GM18868 (cell line): Measurements from ENCODE around the gene CHCHD5.

Experiments used
- ATAC-seq: cut with Tn5 transposase; IDR thresholded peaks from one replicate; pipeline ENCODE4 v1.9.1; 2021; ENCODE audit warnings: mild to moderate bottlenecking, moderate library complexity; ENCODE audit not compliant: unreplicated experiment

CHCHD5 gene

DNA sequence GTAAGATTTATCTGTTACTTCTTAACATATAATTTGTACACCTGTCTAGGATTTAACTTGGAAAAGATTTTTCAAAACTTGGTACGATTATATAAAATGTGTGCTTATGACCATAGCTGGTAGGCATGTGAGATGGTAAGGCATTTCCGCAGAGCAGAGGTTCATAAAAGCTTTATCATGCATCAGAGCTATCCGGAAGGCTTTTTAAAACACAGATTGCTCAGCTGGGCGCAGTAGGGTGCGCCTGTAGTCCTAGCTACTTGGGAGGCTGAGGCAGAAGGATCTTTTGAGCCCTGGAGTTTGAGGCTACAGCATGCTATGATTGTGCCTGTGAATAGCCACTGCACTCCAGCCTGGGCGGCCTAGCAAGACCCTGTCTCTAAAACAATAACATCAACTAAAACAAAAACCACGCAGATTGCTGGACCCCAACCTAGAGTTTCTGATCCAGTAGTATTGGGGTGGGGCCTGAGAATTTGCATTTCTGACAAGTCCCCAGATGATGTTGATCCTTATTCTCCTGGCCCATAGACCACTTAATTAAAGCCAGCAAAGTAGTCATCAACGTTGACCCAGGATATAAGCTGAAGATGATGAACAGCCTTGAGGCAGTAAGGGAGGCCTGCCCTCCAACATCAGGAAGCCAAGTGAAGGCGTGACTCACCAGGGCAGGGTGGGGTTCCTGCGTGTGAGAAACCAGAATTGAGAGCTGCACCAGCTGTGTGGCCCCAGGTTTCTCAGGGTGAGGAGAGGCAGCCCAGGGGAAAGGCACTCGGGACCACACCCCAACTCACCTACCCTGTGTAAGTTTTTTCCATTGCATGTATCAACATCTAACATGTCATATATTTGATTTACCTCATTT is 39.7 kb downstream of the CHCHD5 start:
- peak; percentile 85 for ATAC-seq

DNA sequence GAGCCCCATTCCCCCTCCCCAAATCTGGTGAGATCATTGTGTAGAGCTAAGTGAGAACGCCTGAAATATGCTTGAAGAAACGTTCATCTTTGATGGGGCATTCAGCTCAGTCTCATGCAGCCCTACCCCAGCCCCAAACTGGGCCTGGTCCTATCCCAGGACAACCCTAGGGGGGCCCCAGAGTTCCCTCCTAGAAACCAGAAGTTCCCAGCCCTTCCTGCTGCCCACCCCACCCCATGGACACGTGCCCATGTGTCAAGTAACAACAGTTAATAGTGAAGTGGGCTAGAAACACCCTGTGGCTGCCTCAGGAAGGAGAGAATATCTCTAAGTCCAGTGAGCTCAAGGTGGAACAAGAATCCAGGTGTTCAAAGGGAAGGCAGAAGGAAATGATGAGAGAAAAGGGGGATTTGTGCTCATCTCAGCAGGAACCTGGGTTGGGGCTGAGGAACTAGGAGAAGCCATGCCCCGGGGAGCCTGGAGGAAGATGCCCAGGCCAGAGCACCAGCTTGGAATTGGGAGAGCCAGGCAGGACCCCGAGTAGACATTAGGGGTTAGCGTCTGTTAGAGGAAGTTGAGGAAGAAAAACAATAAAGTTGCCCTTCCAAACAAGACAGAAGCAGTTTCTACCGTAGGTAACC is 41.2 kb downstream of the CHCHD5 start:
- no peak for ATAC-seq

DNA sequence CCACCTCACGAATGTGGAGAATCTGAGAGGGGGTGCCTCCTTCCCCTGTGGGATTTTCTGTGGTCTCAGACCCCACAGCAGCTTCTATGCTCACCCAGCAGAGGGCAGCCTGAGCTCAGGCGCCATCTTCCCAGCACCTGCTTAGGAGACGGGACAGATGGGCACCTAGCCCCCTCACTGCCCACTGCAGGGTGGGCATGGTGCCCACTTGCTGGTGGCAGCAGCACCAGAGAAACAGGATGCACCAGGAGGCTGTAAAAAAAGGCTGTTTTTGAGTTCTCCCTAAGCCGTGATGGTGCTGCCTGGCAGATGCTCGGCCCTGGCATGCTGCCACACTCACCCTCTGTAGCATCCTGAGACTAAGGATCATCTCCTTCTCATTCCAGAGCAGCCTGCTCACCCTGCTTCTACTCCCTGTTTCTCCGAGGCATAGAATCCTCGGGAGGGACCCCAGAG is 42.2 kb downstream of the CHCHD5 start:
- ATAC-seq = peak; percentile 61

DNA sequence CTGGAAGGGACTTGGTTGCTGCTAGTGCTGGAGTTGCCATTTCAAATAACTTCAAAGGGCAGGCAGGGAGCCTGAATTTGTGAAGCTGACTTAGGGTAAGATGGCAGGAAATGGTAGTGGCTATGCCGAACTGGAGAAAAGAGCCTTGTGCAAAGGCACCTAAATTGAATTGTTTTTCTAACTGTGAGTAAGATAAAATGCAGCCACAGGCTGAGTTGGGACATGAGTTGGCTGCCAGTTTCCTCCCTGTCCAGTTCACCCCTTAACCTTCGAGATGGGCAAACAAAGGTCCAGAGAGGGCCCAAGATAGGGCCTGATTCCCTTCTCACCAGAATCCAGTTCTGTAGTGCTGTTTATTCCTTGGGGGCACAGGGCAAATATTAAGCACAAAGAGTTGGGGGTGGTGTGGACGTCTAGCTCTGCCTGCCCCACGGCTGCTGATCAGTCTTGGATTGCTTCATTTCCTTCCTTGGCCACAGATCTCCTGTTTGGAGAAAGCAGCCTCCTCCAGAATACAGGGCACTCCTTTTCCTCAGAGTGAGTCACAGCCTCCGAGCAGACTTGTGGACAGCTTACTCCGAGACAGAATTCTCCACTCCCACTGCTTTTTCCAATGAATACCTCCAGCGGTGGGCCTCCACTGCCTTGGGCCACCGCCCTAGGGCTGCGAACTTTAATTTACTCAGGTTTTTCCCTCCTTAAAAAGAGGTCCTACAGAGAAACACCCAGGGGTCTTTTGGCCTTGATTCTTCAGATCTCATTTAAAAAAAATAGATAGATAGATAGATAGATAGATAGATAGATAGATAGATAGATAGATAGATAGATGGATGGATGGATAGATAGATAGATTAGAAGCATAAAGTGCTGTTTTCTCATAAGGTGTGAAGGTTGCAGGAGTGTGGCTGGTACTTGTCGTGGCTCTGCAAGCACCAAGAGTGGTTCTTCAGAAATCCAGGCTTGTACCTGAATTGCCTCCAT is 42.9 kb downstream of the CHCHD5 start:
- no peak for ATAC-seq

DNA sequence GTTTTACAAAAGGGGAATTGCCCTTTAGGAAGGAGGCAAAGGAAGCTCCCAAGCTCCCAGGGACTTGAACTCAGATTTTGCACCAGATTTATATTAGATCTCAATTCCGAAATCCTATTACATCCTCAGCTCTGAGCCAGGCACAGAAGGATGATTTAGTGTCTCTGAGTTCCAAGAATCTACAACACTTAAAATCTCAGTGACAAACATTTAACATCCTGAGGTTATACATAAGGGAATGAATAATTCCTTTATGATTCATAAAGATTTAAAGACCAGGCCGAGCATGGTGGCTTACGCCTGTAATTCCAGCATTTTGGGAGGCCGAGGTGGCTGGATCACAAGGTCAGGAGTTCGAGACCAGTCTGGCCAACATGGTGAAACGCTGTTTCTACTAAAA is 44.8 kb downstream of the CHCHD5 start:
- no peak for ATAC-seq

DNA sequence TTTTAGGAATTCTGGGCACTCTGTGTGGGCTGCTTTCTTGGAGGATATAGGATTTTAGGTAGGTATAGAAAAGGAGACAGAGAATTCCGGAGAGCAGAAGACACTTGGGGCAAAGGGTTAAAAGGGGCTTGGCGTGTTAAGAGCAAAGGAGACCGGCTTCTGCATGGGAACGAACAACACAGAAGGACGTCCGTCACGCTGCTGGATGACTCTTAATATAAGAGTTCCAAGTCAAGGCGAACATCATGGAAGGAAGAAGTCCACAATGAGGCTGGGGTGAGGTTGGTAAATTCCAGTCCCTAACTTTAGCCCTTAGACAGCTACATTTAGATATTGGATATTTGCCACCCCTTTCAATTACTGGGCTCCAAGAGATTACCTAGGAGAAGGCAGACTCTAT is 45.4 kb downstream of the CHCHD5 start:
- no peak for ATAC-seq

DNA sequence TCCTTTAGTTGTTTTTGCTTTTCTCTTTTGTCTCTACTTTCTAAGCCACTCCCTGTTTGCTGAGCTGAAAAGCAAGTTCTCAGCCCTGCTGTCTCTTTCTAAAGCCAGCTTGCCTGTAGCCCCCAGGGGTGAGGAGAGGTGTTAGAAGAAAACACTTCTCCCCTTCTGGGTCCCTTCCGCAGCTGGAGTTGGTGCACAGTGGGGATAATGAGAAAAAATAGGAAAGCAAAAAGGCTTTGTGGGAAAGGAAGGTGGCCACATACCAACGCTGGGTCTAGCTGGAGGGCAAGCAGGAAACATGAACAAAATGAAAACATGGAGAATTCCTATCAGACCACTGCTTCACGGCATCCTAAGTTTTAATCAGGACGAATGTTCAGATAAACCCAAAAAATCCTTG is 45.9 kb downstream of the CHCHD5 start:
- ATAC-seq = no peak

DNA sequence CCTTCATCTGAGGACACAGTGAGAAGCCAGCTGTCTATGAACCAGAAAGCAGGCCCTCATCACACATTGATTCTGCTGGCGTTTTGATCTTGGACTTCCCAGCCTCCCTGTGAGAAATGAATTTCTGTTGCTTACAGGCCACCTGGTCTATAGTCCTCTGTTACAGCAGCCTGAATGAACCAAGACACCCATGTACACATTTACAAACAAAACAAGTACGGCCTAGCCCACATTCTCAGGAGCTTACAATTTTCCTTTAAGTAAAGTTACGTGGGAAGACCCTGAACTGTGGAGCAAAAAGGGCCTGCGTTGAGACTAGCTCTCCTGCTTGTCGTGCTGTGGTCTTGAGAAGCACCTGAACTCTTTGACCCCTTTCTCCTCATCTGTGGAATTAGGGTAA is 49.3 kb downstream of the CHCHD5 start:
- no peak for ATAC-seq

DNA sequence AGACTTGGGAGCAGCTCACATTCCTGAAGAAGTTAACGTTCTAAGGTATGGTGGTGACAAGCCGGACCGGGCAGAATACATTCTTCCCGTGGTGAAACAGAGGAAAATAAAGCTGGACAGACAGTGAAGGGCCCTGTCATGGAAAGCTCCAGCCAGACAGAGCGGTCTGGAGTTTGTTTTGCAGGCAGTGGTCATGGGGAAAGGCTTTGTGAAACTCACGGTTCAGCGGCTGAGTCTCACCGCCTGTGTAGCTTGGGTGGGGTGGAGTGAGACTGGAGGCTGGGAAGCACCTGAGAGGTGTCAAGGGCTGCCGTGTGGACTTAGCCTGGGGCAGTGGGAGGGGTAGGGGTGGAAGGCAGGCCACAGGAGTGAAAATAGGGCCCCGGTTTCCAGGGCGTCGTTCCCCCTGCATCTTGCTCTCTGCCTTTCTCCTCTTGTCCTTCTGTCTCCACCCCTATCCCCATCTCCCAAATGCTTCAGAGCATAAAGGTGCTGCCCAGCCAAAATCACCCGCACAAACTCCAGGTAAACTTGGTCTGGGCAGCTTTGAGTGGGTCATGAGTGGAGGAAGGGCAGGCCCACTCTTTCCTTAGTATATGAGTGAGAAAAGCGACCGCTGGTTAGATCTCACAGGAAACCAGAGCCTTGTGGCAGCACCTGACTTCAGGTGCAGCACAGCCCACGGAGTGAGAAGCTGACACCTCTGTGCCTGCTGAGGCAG is 49.9 kb downstream of the CHCHD5 start:
- no peak for ATAC-seq

DNA sequence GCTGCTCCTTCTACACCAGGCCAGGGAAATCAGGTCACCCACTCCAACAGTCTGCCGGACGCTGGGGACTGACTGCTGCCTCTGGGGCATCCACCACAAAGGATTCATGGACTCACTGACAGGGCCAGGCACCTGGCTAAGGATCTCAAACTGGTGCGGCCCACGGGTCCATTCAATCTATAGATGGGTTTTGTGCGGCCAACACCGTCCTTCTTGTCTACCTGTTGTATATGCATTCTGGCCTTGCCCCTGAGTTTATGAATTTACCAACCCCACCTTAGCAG is 50.4 kb downstream of the CHCHD5 start:
- no peak for ATAC-seq

DNA sequence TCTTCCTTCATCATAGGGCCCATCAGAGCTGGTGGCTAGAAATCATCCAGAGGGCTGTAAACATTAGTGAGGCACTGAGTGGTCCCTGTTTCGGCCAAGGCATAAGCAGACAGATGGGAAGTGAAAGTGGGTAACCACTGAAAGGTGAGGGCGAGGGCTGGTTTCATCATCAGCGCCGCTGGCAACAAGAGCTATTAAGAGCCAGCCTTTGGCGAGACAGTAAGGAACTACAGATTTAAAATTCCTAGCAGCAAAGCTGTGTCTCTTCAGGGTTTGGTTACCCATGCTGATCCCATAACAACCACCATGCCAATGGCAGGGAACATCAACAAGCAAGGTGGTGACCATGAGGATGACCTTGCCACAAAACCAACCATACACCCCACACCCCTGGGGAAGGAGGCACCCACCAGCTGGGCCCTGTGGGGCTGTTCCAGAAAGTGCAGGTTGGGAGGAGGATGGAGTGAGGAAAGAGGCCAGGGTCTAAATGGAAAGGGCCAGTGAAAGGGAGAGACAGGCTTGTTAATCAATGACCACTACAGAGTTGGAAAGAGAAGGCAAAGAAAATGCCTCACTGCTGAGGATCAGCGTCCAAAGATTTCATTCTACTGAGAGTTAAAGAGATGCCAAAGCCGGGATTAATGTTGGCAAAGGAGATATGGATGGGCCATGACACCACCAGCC is 52.3 kb downstream of the CHCHD5 start:
- peak; percentile 91 for ATAC-seq

DNA sequence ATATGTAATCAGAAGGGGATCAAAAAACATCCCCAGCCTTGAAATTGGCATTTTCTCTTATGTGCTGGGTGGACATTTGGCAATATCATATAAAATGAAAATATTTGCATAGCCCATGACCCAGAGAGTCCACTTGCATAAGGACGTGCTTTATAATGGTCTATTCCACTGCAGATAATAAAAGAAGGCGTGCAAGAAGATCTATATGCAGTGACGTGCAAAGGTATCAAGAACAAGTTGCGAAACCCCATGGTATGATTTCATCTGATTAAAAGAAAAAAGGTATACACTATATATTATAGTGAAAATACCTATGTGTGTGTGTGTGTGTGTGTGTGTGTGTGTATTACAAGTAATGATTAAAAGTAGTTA is 52.9 kb downstream of the CHCHD5 start:
- no peak for ATAC-seq
